Astrocyte (in vitro differentiated cells and primary cell): ENCODE data around the gene ATF6B. TPM values are rescaled to one million over a fixed set of nuclear protein-coding genes. Genes with fewer than 3 reads are reported as not detected.
A peak's percentile ranks its signal among the peaks of the same experiment; 100 is the strongest.
"Not testable (repeated sequence)": the region's sequence is repeated elsewhere in the genome, so short reads cannot be mapped to it uniquely, and the experiment has no call there.

Source experiments
- DNase-seq: peaks from one replicate; pipeline ENCODE4 v3.0.0-alpha.2; 2010; ENCODE audit warnings: low read depth
- FAIRE-seq: peaks from 2 replicates; lab custom pipeline; 2011; peaks lifted over from hg19 to GRCh38; lab: Jason Lieb, UNC
- H2AFZ ChIP-seq: 2 replicates; pipeline ENCODE4 v1.6.0; 2012; ENCODE audit warnings: low read depth, low read length, inconsistent platforms
- H3K27ac ChIP-seq: 2 replicates; pipeline ENCODE4 v1.5.1; 2011; ENCODE audit warnings: low read depth, low read length, inconsistent platforms
- H3K27me3 ChIP-seq: 2 replicates; pipeline ENCODE4 v1.6.0; 2011; ENCODE audit warnings: low read length, inconsistent platforms; ENCODE audit not compliant: insufficient read depth
- H3K36me3 ChIP-seq: 2 replicates; pipeline ENCODE4 v1.5.1; 2011; ENCODE audit warnings: low read length, inconsistent platforms; ENCODE audit not compliant: insufficient read depth
- H3K4me1 ChIP-seq: 2 replicates; pipeline ENCODE4 v1.5.1; 2011; ENCODE audit warnings: low read length, inconsistent platforms; ENCODE audit not compliant: insufficient read depth
- H3K4me2 ChIP-seq: 2 replicates; pipeline ENCODE4 v1.6.0; 2012; ENCODE audit warnings: low read length, inconsistent platforms
- H3K4me3 ChIP-seq: 2 replicates; pipeline ENCODE4 v1.5.1; 2011; ENCODE audit warnings: low read depth, mild to moderate bottlenecking, low read length, inconsistent platforms; ENCODE audit not compliant: insufficient read depth
- H3K79me2 ChIP-seq: 2 replicates; pipeline ENCODE4 v1.6.0; 2012; ENCODE audit warnings: mild to moderate bottlenecking, low read length, inconsistent platforms; ENCODE audit not compliant: insufficient read depth
- H3K9ac ChIP-seq: 2 replicates; pipeline ENCODE4 v1.6.0; 2012; ENCODE audit warnings: mild to moderate bottlenecking, low read length, inconsistent platforms
- H3K9me3 ChIP-seq: 2 replicates; pipeline ENCODE4 v1.5.1; 2012; ENCODE audit warnings: low read depth, mild to moderate bottlenecking, low read length, inconsistent platforms; ENCODE audit not compliant: insufficient read depth
- H4K20me1 ChIP-seq: 2 replicates; pipeline ENCODE4 v1.6.0; 2012; ENCODE audit warnings: low read length, inconsistent platforms; ENCODE audit not compliant: insufficient read depth
- H3K27ac Mint-ChIP-seq: one replicate; pipeline ENCODE4 v1.8.0; 2021; ENCODE audit warnings: mild to moderate bottlenecking, mixed read lengths; ENCODE audit not compliant: unreplicated experiment
- H3K27me3 Mint-ChIP-seq: one replicate; pipeline ENCODE4 v1.8.0; 2021; ENCODE audit warnings: low read depth, mixed read lengths; ENCODE audit not compliant: unreplicated experiment
- H3K36me3 Mint-ChIP-seq: one replicate; pipeline ENCODE4 v1.8.0; 2021; ENCODE audit warnings: low read depth, mixed read lengths; ENCODE audit not compliant: unreplicated experiment
- H3K4me1 Mint-ChIP-seq: one replicate; pipeline ENCODE4 v1.8.0; 2021; ENCODE audit warnings: low read depth, mixed read lengths; ENCODE audit not compliant: unreplicated experiment
- H3K4me3 Mint-ChIP-seq: one replicate; pipeline ENCODE4 v1.8.0; 2021; ENCODE audit warnings: mild to moderate bottlenecking, moderate library complexity, mixed read lengths; ENCODE audit not compliant: unreplicated experiment
- H3K9me3 Mint-ChIP-seq: one replicate; pipeline ENCODE4 v1.8.0; 2021; ENCODE audit warnings: mild to moderate bottlenecking, mixed read lengths; ENCODE audit not compliant: unreplicated experiment
- microRNA-seq: library from miRNA; unstranded; fragments of <30 nt; microRNA quantifications from one replicate; pipeline ENCODE4 v1.2.0, GENCODE V29; 2020
- total RNA-seq: library from RNA; stranded (reverse); gene quantifications from 2 replicates; pipeline ENCODE4 v1.2.1, GENCODE V29; 2021

ATF6B gene
- total RNA-seq, 1 donor from 2014 or later = 68.7 TPM

- not testable (repeated sequence) for FAIRE-seq, H2AFZ ChIP-seq, H3K9me3 ChIP-seq, H3K79me2 ChIP-seq, H3K27ac ChIP-seq, H3K9me3 Mint-ChIP-seq, H3K9ac ChIP-seq, H3K4me2 ChIP-seq, H3K36me3 ChIP-seq, H3K4me1 ChIP-seq, H3K4me3 ChIP-seq, H3K4me3 Mint-ChIP-seq, DNase-seq, H4K20me1 ChIP-seq, H3K4me1 Mint-ChIP-seq, H3K27ac Mint-ChIP-seq, H3K36me3 Mint-ChIP-seq
- peaks cover 23% of the 10 kb centered on the region for H3K27me3 ChIP-seq
- H3K27me3 Mint-ChIP-seq = peaks cover 58% of the 10 kb centered on the region
These were observed 60.5 kb downstream of the ATF6B start for GRCh38 chr6:32067521-32067920.

Small RNA genes lying within 50 kb of the gene (microRNA-seq; reads per million reads assigned to microRNA genes)
- gene MIR6721 = 18.6 reads per million, percentile 45 among the genes with 10 or more reads in this experiment

Other genes with a start within 250 kb of the ATF6B start
- 0.23 and 0.29 TPM in 2 replicates for gene SLC44A4, start 249.2 kb downstream of the ATF6B start, total RNA-seq
- 32.6 and 35.8 TPM in 2 replicates for gene EHMT2, start 230.5 kb downstream of the ATF6B start, total RNA-seq
- 3.7 and 4.6 TPM in 2 replicates for gene ZBTB12, start 226.2 kb downstream of the ATF6B start, total RNA-seq
- gene C2, start 200.5 kb downstream of the ATF6B start, total RNA-seq = 0.20 and 0.43 TPM in 2 replicates
- 1.0 and 1.4 TPM in 2 replicates for gene CFB, start 182.2 kb downstream of the ATF6B start, total RNA-seq
- 47.7 and 48.1 TPM in 2 replicates for gene NELFE, start 169.3 kb downstream of the ATF6B start, total RNA-seq
- gene SKIC2, start 169.1 kb downstream of the ATF6B start, total RNA-seq = 75.3 and 79.1 TPM in 2 replicates
- gene DXO, start 156.1 kb downstream of the ATF6B start, total RNA-seq = 12.6 and 15.6 TPM in 2 replicates
- 3.8 and 4.6 TPM in 2 replicates for gene C4A, start 146.2 kb downstream of the ATF6B start, total RNA-seq
- 3.2 and 3.7 TPM in 2 replicates for gene C4B, start 113.5 kb downstream of the ATF6B start, total RNA-seq
- 0.11 and 0.46 TPM in 2 replicates for gene CYP21A2, start 89.8 kb downstream of the ATF6B start, total RNA-seq
- 1.8 and 2.3 TPM in 2 replicates for gene TNXB, start 18.9 kb downstream of the ATF6B start, total RNA-seq
- gene FKBPL, start 2.0 kb upstream of the ATF6B start, total RNA-seq = 5.2 TPM in 2 replicates
- 0.45 and 0.67 TPM in 2 replicates for gene PRRT1, start 23.7 kb upstream of the ATF6B start, total RNA-seq
- 25.6 and 33.0 TPM in 2 replicates for gene PPT2, start 25.9 kb upstream of the ATF6B start, total RNA-seq
- gene EGFL8, start 36.3 kb upstream of the ATF6B start, total RNA-seq = 10.4 and 13.3 TPM in 2 replicates
- 94.8 and 98.1 TPM in 2 replicates for gene AGPAT1, start 47.8 kb upstream of the ATF6B start, total RNA-seq
- 59.0 and 60.0 TPM in 2 replicates for gene RNF5, start 50.2 kb upstream of the ATF6B start, total RNA-seq
- gene AGER, start 56.0 kb upstream of the ATF6B start, total RNA-seq = 7.5 and 9.9 TPM in 2 replicates
- 80.7 and 83.7 TPM in 2 replicates for gene PBX2, start 62.0 kb upstream of the ATF6B start, total RNA-seq
- 9.6 and 10.2 TPM in 2 replicates for gene GPSM3, start 64.4 kb upstream of the ATF6B start, total RNA-seq
- 0.57 and 0.60 TPM in 2 replicates for gene NOTCH4, start 95.8 kb upstream of the ATF6B start, total RNA-seq
- not detected in 2 replicates for gene TSBP1, start 243.7 kb upstream of the ATF6B start, total RNA-seq